KBM-7 (cell line): ENCODE results near the gene NSMCE4A.
"Not testable (repeated sequence)": the region's sequence is repeated elsewhere in the genome, so short reads cannot be mapped to it uniquely, and the experiment has no call there.

ENCODE experiments used
- DNase-seq: peaks from one replicate; pipeline ENCODE4 v3.0.0-alpha.2; 2015
- in situ Hi-C: fragments of 300-500 bp; cut with MboI; formaldehyde crosslinking; loops from 2 replicates; pipeline ENCODE4 v1.14.3; 2020; ENCODE audit warnings: low sequenced_read_pairs, low pct_unique_long_range_greater_than_20kb, mixed read lengths

NSMCE4A gene

GRCh38 chr10:121974535-121975294, at the start of gene NSMCE4A:
Gene NSMCE4A, minus strand, starts transcription at chr10:121975217. Its CDS starts 52 bp downstream, at chr10:121975165.
- DNase-seq: peak; percentile 76
- in situ Hi-C loops: no loop called here

GRCh38 chr10:122023257-122023656, 48.2 kb upstream of the NSMCE4A start:
- in situ Hi-C loops, DNase-seq: not testable (repeated sequence)

GRCh38 chr10:122022276-122022675, 47.3 kb upstream of the NSMCE4A start:
- in situ Hi-C loops: no loop called here
- no peak for DNase-seq

GRCh38 chr10:122021828-122022227, 46.8 kb upstream of the NSMCE4A start:
- DNase-seq: no peak
- in situ Hi-C loops: no loop called here

GRCh38 chr10:122021379-122021778, 46.4 kb upstream of the NSMCE4A start:
- in situ Hi-C loops: no loop called here
- no peak for DNase-seq

GRCh38 chr10:122020226-122020625, 45.2 kb upstream of the NSMCE4A start:
- no peak for DNase-seq
- in situ Hi-C loops: no loop called here

GRCh38 chr10:122019414-122019975, 44.5 kb upstream of the NSMCE4A start:
- in situ Hi-C loops: no loop called here
- DNase-seq: no peak

GRCh38 chr10:122018951-122019413, 44.0 kb upstream of the NSMCE4A start:
- in situ Hi-C loops: no loop called here
- DNase-seq: no peak

- DNase-seq: no peak
- in situ Hi-C loops: no loop called here
Measured at GRCh38 chr10:122018491-122018890, 43.5 kb upstream of the NSMCE4A start.

- peak; percentile 9 for DNase-seq
- in situ Hi-C loops: not testable (repeated sequence)
Measured at GRCh38 chr10:122017926-122018325, 42.9 kb upstream of the NSMCE4A start.

- in situ Hi-C loops: no loop called here
- DNase-seq: no peak
Measured at GRCh38 chr10:122014652-122015248, 39.7 kb upstream of the NSMCE4A start.

GRCh38 chr10:122013311-122013780, 38.3 kb upstream of the NSMCE4A start:
- DNase-seq: no peak
- in situ Hi-C loops: no loop called here

- DNase-seq: no peak
- in situ Hi-C loops: no loop called here
Measured at GRCh38 chr10:122012731-122013130, 37.7 kb upstream of the NSMCE4A start.

GRCh38 chr10:122010405-122011050, 35.5 kb upstream of the NSMCE4A start:
- DNase-seq: no peak
- in situ Hi-C loops: no loop called here

GRCh38 chr10:122007415-122007814, 32.4 kb upstream of the NSMCE4A start:
- in situ Hi-C loops: no loop called here
- no peak for DNase-seq

GRCh38 chr10:122001698-122002097, 26.7 kb upstream of the NSMCE4A start:
- in situ Hi-C loops: no loop called here
- no peak for DNase-seq

GRCh38 chr10:121999301-121999700, 24.3 kb upstream of the NSMCE4A start:
- in situ Hi-C loops: no loop called here
- DNase-seq: no peak

GRCh38 chr10:121998462-121998861, 23.4 kb upstream of the NSMCE4A start:
- in situ Hi-C loops: no loop called here

GRCh38 chr10:121994429-121994941, 19.5 kb upstream of the NSMCE4A start:
- in situ Hi-C loops: no loop called here
- DNase-seq: no peak

More at GRCh38 chr10:121998462-121998861, 23.4 kb upstream of the NSMCE4A start:
- no peak for DNase-seq
